Tibial nerve (tissue), 4 donors: ENCODE results near the gene STK39. TPM values are rescaled to one million over a fixed set of nuclear protein-coding genes. Genes with fewer than 3 reads are reported as not detected.

Experiments
- DNase-seq, 2 donors: peaks; one replicate each; pipeline ENCODE4 v3.0.0-alpha.2; 2019; ENCODE audit warnings: low spot score in 2 of 2
- H3K27ac ChIP-seq, 4 donors: fragments of 200-600 bp; sonication (generic) in 3 of 4; one replicate each; pipeline ENCODE4 v1.5.1; 2017 to 2019; ENCODE audit warnings: mild to moderate bottlenecking in 1 of 4
- H3K27me3 ChIP-seq, 2 donors: fragments of 200-600 bp; sonication (generic) in 1 of 2; one replicate each; pipeline versions ENCODE4 v1.5.1 to v1.6.0; 2017 to 2019
- H3K36me3 ChIP-seq, 3 donors: fragments of 200-600 bp; sonication (generic); one replicate each; pipeline ENCODE4 v1.5.1; 2018 to 2019
- H3K4me1 ChIP-seq, 4 donors: fragments of 200-600 bp; sonication (generic) in 3 of 4; one replicate each; pipeline ENCODE4 v1.5.1; 2017 to 2019
- H3K4me3 ChIP-seq, 4 donors: fragments of 200-600 bp; sonication (generic) in 3 of 4; one replicate each; pipeline ENCODE4 v1.5.1; 2017 to 2019; ENCODE audit warnings: mild to moderate bottlenecking in 1 of 4, moderate library complexity in 1 of 4
- H3K9me3 ChIP-seq, 4 donors: fragments of 200-600 bp; sonication (generic) in 3 of 4; one replicate each; pipeline ENCODE4 v1.5.1; 2017 to 2019
- CTCF ChIP-seq, 5 experiments: fragments of 200-600 bp in 3 of 5; fragments of 450-650 bp in 2 of 5; sonication (generic) in 3 of 5; IDR thresholded peaks; one replicate each; pipeline ENCODE4 v1.5.1; 2016 to 2019; ENCODE audit warnings: antibody characterized with exemption in 5 of 5, mild to moderate bottlenecking in 3 of 5, moderate library complexity in 2 of 5
- EP300 ChIP-seq, 2 donors: sonication (generic); formaldehyde crosslinking; IDR thresholded peaks; one replicate each; pipeline ENCODE4 v1.6.1; 2017; ENCODE audit warnings: antibody characterized with exemption in 2 of 2, mild to moderate bottlenecking in 1 of 2
- POLR2A ChIP-seq, 2 donors: fragments of 450-650 bp; IDR thresholded peaks; one replicate each; pipeline ENCODE4 v1.6.1; 2017; ENCODE audit warnings: antibody characterized with exemption in 2 of 2, mild to moderate bottlenecking in 2 of 2, moderate library complexity in 2 of 2
- WGBS, 2 donors: methylation state at CpG; one replicate each; pipeline ENCODE4 v1.1.5; 2018; 5-methylcytosine and 5-hydroxymethylcytosine counted together
- total RNA-seq, 4 donors: library from RNA; depleted of rRNA; stranded (reverse); fragments of >200 nt; gene quantifications; one replicate each; pipeline ENCODE4 v1.1.0, GENCODE V29; 2016

The STK39 gene
- total RNA-seq, 4 donors from 2014 or later, result 8.5 to 13.5 (median 12.0) TPM

GRCh38 chr2:168107322-168107721, 140.1 kb downstream of the STK39 start:
- TF ChIP-seq EP300 (IDR thresholded peaks at IDR 0.05) (no peak), CTCF (IDR thresholded peaks at IDR 0.05) (no peak), POLR2A (IDR thresholded peaks at IDR 0.05) (no peak)
- Histone ChIP-seq H3K27ac (no peak overlapping the region), H3K36me3 (no peaks in the 10 kb centered on the region), H3K27me3 (no peaks in the 10 kb centered on the region), H3K4me3 (no peak overlapping the region), H3K4me1 (no peaks in the 10 kb centered on the region), H3K9me3 (no peaks in the 10 kb centered on the region)
- DNase-seq, result no peak
- 80 to 85% methylated on average over 2 of the region's 2 CpGs for WGBS, 2 donors

- DNase-seq, result no peak
- Histone ChIP-seq H3K9me3 (no peaks in the 10 kb centered on the region), H3K4me3 (no peak overlapping the region), H3K4me1 (no peaks in the 10 kb centered on the region), H3K27me3 (no peaks in the 10 kb centered on the region), H3K36me3 (peaks cover 0 to 6% (median 0%) of the 10 kb centered on the region in 3 donors), H3K27ac (no peak overlapping the region)
- no peak for TF ChIP-seq POLR2A (IDR thresholded peaks at IDR 0.05)
- TF ChIP-seq CTCF (IDR thresholded peaks at IDR 0.05), result no peak
- no peak for TF ChIP-seq EP300 (IDR thresholded peaks at IDR 0.05)
- whole genome bisulfite sequencing, 2 donors, result 84 to 85% methylated on average over 3 of the region's 3 CpGs
These were observed 142.2 kb downstream of the STK39 start for GRCh38 chr2:168105127-168105683.

- WGBS, 2 donors, result 89 to 91% methylated on average over 5 of the region's 5 CpGs
- no peak for DNase-seq
- Histone ChIP-seq H3K4me1 (no peaks in the 10 kb centered on the region), H3K36me3 (peaks cover 0 to 6% (median 0%) of the 10 kb centered on the region in 3 donors), H3K27ac (no peak overlapping the region), H3K4me3 (no peak overlapping the region), H3K27me3 (no peaks in the 10 kb centered on the region), H3K9me3 (no peaks in the 10 kb centered on the region)
- no peak for TF ChIP-seq CTCF (IDR thresholded peaks at IDR 0.05)
- TF ChIP-seq EP300 (IDR thresholded peaks at IDR 0.05), result no peak
- TF ChIP-seq POLR2A (IDR thresholded peaks at IDR 0.05), result no peak
These were observed 150.0 kb downstream of the STK39 start for GRCh38 chr2:168097431-168097830.

GRCh38 chr2:168096158-168096557, 151.2 kb downstream of the STK39 start:
- H3K27me3 ChIP-seq, result no peaks in the 10 kb centered on the region
- WGBS, 2 donors, result 92 to 96% methylated on average over 3 of the region's 3 CpGs
- no peak for DNase-seq
- peaks cover 0 to under 1% (median 0%) of the 10 kb centered on the region in 3 donors for H3K36me3 ChIP-seq
- no peaks in the 10 kb centered on the region for H3K9me3 ChIP-seq
- no peak overlapping the region for H3K4me3 ChIP-seq
- H3K27ac ChIP-seq, result no peak overlapping the region
- no peaks in the 10 kb centered on the region for H3K4me1 ChIP-seq
- TF ChIP-seq EP300 (IDR thresholded peaks at IDR 0.05) (no peak), POLR2A (IDR thresholded peaks at IDR 0.05) (no peak), CTCF (IDR thresholded peaks at IDR 0.05) (no peak)

- peaks cover 0 to 6% (median 0%) of the 10 kb centered on the region in 4 donors for H3K4me1 ChIP-seq
- DNase-seq, result no peak
- no peak overlapping the region for H3K4me3 ChIP-seq
- no peak for TF ChIP-seq EP300 (IDR thresholded peaks at IDR 0.05)
- H3K27me3 ChIP-seq, result no peaks in the 10 kb centered on the region
- 77 to 80% methylated on average over 2 of the region's 2 CpGs for WGBS, 2 donors
- H3K36me3 ChIP-seq, result no peaks in the 10 kb centered on the region
- H3K27ac ChIP-seq, result no peak overlapping the region
- H3K9me3 ChIP-seq, result no peaks in the 10 kb centered on the region
These were observed 155.4 kb downstream of the STK39 start for GRCh38 chr2:168091986-168092385.
